CD4-positive, alpha-beta memory T cell (primary cell): ENCODE data around the gene VPS37D. TPM values are rescaled to one million over a fixed set of nuclear protein-coding genes. Genes with fewer than 3 reads are reported as not detected.
A peak's percentile ranks its signal among the peaks of the same experiment; 100 is the strongest.
"Not testable (repeated sequence)": the region's sequence is repeated elsewhere in the genome, so short reads cannot be mapped to it uniquely, and the experiment has no call there.

ENCODE experiments used
- CTCF ChIA-PET: fragments of 350-600 bp; sonication (Branson Sonifier 250); formaldehyde crosslinking; loops from one replicate; lab custom pipeline; 2021; ENCODE audit warnings: inconsistent platforms; ENCODE audit not compliant: partially characterized antibody; lab: Charles Lee
- POLR2A ChIA-PET: fragments of 350-600 bp; sonication (Branson Sonifier 250); formaldehyde crosslinking; loops from one replicate; lab custom pipeline; 2021; ENCODE audit not compliant: partially characterized antibody; lab: Charles Lee
- DNase-seq, 5 donors: peaks; one replicate each; pipeline versions ENCODE4 v3.0.0 to v3.0.0-alpha.2; 2020 to 2022; ENCODE audit warnings: mixed read lengths in 1 of 5
- H3K27ac ChIP-seq: one replicate; pipeline ENCODE4 v1.7.0; 2013; ENCODE audit warnings: low read depth, low read length
- H3K27me3 ChIP-seq: 2 replicates; pipeline ENCODE4 v1.7.0; 2013; ENCODE audit warnings: mild to moderate bottlenecking, low read length, moderate library complexity; ENCODE audit not compliant: insufficient read depth
- H3K36me3 ChIP-seq: 2 replicates; pipeline ENCODE4 v1.7.0; 2013; ENCODE audit warnings: mild to moderate bottlenecking, low read length, moderate library complexity; ENCODE audit not compliant: insufficient read depth
- H3K4me1 ChIP-seq: 2 replicates; pipeline ENCODE4 v1.7.0; 2013; ENCODE audit warnings: mild to moderate bottlenecking, low read length, moderate library complexity; ENCODE audit not compliant: insufficient read depth
- H3K4me3 ChIP-seq, 2 donors: one replicate each; pipeline ENCODE4 v1.7.0; 2013; ENCODE audit warnings: low read length in 2 of 2, mild to moderate bottlenecking in 1 of 2
- H3K9me3 ChIP-seq, 2 donors: one replicate each; pipeline ENCODE4 v1.7.0; 2013; ENCODE audit warnings: low read length in 2 of 2, control low read depth in 1 of 2; ENCODE audit not compliant: control insufficient read depth in 1 of 2
- H3K27ac Mint-ChIP-seq, 7 donors: one replicate each; pipeline ENCODE4 v1.8.0; 2020 to 2021; ENCODE audit warnings: mixed read lengths in 7 of 7, mild to moderate bottlenecking in 6 of 7, inconsistent platforms in 3 of 7, moderate library complexity in 3 of 7
- H3K27me3 Mint-ChIP-seq, 2 donors: one replicate each; pipeline ENCODE4 v1.8.0; 2020 to 2021; ENCODE audit warnings: mixed read lengths in 2 of 2
- H3K36me3 Mint-ChIP-seq, 2 donors: one replicate each; pipeline ENCODE4 v1.8.0; 2020 to 2021; ENCODE audit warnings: mixed read lengths in 2 of 2, inconsistent platforms in 1 of 2, mild to moderate bottlenecking in 1 of 2
- H3K4me1 Mint-ChIP-seq, 4 donors: one replicate each; pipeline ENCODE4 v1.8.0; 2020 to 2021; ENCODE audit warnings: mixed read lengths in 4 of 4, mild to moderate bottlenecking in 1 of 4
- H3K4me3 Mint-ChIP-seq, 8 donors: one replicate each; pipeline ENCODE4 v1.8.0; 2020 to 2021; ENCODE audit warnings: mixed read lengths in 8 of 8, mild to moderate bottlenecking in 7 of 8, moderate library complexity in 6 of 8, inconsistent platforms in 3 of 8
- H3K9me3 Mint-ChIP-seq, 8 donors: one replicate each; pipeline ENCODE4 v1.8.0; 2020 to 2021; ENCODE audit warnings: mixed read lengths in 8 of 8, mild to moderate bottlenecking in 5 of 8, inconsistent platforms in 3 of 8, moderate library complexity in 1 of 8
- intact Hi-C: fragments of 100-400 bp; cut with micrococcal nuclease; formaldehyde crosslinking; loops from one replicate; pipeline ENCODE4 v1.15.1; 2023
- polyA plus RNA-seq, 2 donors: library from polyadenylated mRNA; unstranded; fragments of 300-500 nt; fragmentation: Illumina TruSeq; gene quantifications; one replicate each; pipeline ENCODE4 v1.2.3, GENCODE V29; 2021
- total RNA-seq, 2 experiments: library from RNA; stranded (reverse); gene quantifications; one replicate each; pipeline ENCODE4 v1.2.3, GENCODE V29; 2021

The VPS37D gene
- total and polyA plus RNA-seq, 4 experiments from 2014 or later = not detected

GRCh38 chr7:73705551-73705920 lies 37.9 kb downstream of the VPS37D start:
- Mint-ChIP-seq H3K4me3 (no peak overlapping the region), H3K4me1 (peaks cover 4 to 8% (median 4%) of the 10 kb centered on the region in 4 donors), H3K27me3 (no peaks in the 10 kb centered on the region), H3K36me3 (peaks cover 0 to 12% of the 10 kb centered on the region in 2 donors), H3K27ac (no peak overlapping the region), H3K9me3 (no peaks in the 10 kb centered on the region)
- intact Hi-C loops = no loop called here
- POLR2A ChIA-PET = interaction anchor here (0.6 to 1.5 kb wide), 2 partner anchors 12 to 14 kb away, joined by 3 to 4 read pairs; partner anchors contain the start of gene STX1A
- no peak for DNase-seq
- Histone ChIP-seq H3K4me3 (no peak overlapping the region), H3K9me3 (no peaks in the 10 kb centered on the region), H3K36me3 (no peaks in the 10 kb centered on the region), H3K27me3 (no peaks in the 10 kb centered on the region), H3K4me1 (peaks cover 13% of the 10 kb centered on the region), H3K27ac (no peak overlapping the region)
- CTCF ChIA-PET = interaction anchor here (1.3 kb wide), 1 partner anchor 29 kb away, joined by 4 read pairs; no protein-coding TSS in a partner anchor

- Mint-ChIP-seq H3K9me3 (no peaks in the 10 kb centered on the region), H3K4me1 (peaks cover 4 to 8% (median 4%) of the 10 kb centered on the region in 4 donors), H3K4me3 (no peak overlapping the region), H3K27ac (peak overlapping the region in 1 of 7 donors; percentile 42), H3K36me3 (peaks cover 0 to 12% of the 10 kb centered on the region in 2 donors), H3K27me3 (no peaks in the 10 kb centered on the region)
- Histone ChIP-seq H3K4me3 (no peak overlapping the region), H3K4me1 (peaks cover 13% of the 10 kb centered on the region), H3K9me3 (no peaks in the 10 kb centered on the region), H3K27me3 (no peaks in the 10 kb centered on the region), H3K27ac (no peak overlapping the region), H3K36me3 (no peaks in the 10 kb centered on the region)
- intact Hi-C loops = no loop called here
- POLR2A ChIA-PET = interaction anchor here (0.6 to 1.5 kb wide), 2 partner anchors 11 to 13 kb away, joined by 3 to 4 read pairs; partner anchors contain the start of gene STX1A
- no peak for DNase-seq
- CTCF ChIA-PET = interaction anchor here (1.1 to 1.3 kb wide), 3 partner anchors 10 to 100 kb away, joined by 3 to 7 read pairs (median 4); no protein-coding TSS in a partner anchor
These were observed 38.8 kb downstream of the VPS37D start for GRCh38 chr7:73706126-73707044.

GRCh38 chr7:73707045-73707631 lies 39.5 kb downstream of the VPS37D start:
- Mint-ChIP-seq H3K4me3 (no peak overlapping the region), H3K36me3 (peaks cover 0 to 5% of the 10 kb centered on the region in 2 donors), H3K4me1 (peaks cover 0 to 8% (median 4%) of the 10 kb centered on the region in 4 donors), H3K27me3 (no peaks in the 10 kb centered on the region), H3K27ac (peak overlapping the region in 2 of 7 donors; percentile 31 to 42), H3K9me3 (no peaks in the 10 kb centered on the region)
- Histone ChIP-seq H3K4me3 (no peak overlapping the region), H3K9me3 (no peaks in the 10 kb centered on the region), H3K4me1 (peaks cover 13% of the 10 kb centered on the region), H3K36me3 (no peaks in the 10 kb centered on the region), H3K27me3 (no peaks in the 10 kb centered on the region), H3K27ac (no peak overlapping the region)
- intact Hi-C loops = no loop called here
- ChIA-PET CTCF (interaction anchor here (1.1 to 1.3 kb wide), 3 partner anchors 11 to 101 kb away, joined by 3 to 7 read pairs (median 4); no protein-coding TSS in a partner anchor), POLR2A (no interaction called here)
- DNase-seq = no peak

GRCh38 chr7:73708961-73709549 lies 41.4 kb downstream of the VPS37D start:
- Histone ChIP-seq H3K4me3 (no peak overlapping the region), H3K4me1 (peaks cover 12% of the 10 kb centered on the region), H3K27ac (no peak overlapping the region), H3K9me3 (no peaks in the 10 kb centered on the region), H3K27me3 (no peaks in the 10 kb centered on the region), H3K36me3 (no peaks in the 10 kb centered on the region)
- ChIA-PET POLR2A (no interaction called here), CTCF (no interaction called here)
- intact Hi-C loops = no loop called here
- H3K27me3 Mint-ChIP-seq = no peaks in the 10 kb centered on the region
- H3K27ac Mint-ChIP-seq = no peak overlapping the region
- H3K4me3 Mint-ChIP-seq = no peak overlapping the region
- peaks cover 0 to 17% (median 5%) of the 10 kb centered on the region in 4 donors for H3K4me1 Mint-ChIP-seq
- H3K9me3 Mint-ChIP-seq = no peaks in the 10 kb centered on the region
- peaks cover 0 to 1% of the 10 kb centered on the region in 2 donors for H3K36me3 Mint-ChIP-seq
- no peak for DNase-seq

- H3K4me3 Mint-ChIP-seq = no peak overlapping the region
- ChIA-PET CTCF (interaction anchor here (1.1 to 3.2 kb wide), 3 partner anchors 11 to 106 kb away, joined by 3 to 14 read pairs (median 4); no protein-coding TSS in a partner anchor), POLR2A (no interaction called here)
These were observed 45.1 kb downstream of the VPS37D start for GRCh38 chr7:73712773-73713172.

GRCh38 chr7:73713319-73713718 lies 45.7 kb downstream of the VPS37D start:
- H3K9me3 ChIP-seq, H3K27ac ChIP-seq, H3K4me3 Mint-ChIP-seq, H3K36me3 ChIP-seq, POLR2A ChIA-PET, H3K36me3 Mint-ChIP-seq, DNase-seq, H3K27me3 Mint-ChIP-seq, H3K27me3 ChIP-seq, H3K27ac Mint-ChIP-seq, H3K4me3 ChIP-seq, H3K9me3 Mint-ChIP-seq, intact Hi-C loops: not testable (repeated sequence)
- H3K4me1 ChIP-seq = peaks cover 24% of the 10 kb centered on the region
- CTCF ChIA-PET = interaction anchor here (1.1 to 3.2 kb wide), 4 partner anchors 12 to 107 kb away, joined by 3 to 14 read pairs (median 4); no protein-coding TSS in a partner anchor
- peaks cover 13 to 32% (median 14%) of the 10 kb centered on the region in 4 donors for H3K4me1 Mint-ChIP-seq

More at GRCh38 chr7:73712773-73713172, 45.1 kb downstream of the VPS37D start:
- intact Hi-C loops = no loop called here
- H3K9me3 Mint-ChIP-seq = no peaks in the 10 kb centered on the region
- peaks cover 0 to 1% of the 10 kb centered on the region in 2 donors for H3K36me3 Mint-ChIP-seq
- no peak for DNase-seq
- Histone ChIP-seq H3K9me3 (no peaks in the 10 kb centered on the region), H3K27ac (no peak overlapping the region), H3K4me1 (peaks cover 19% of the 10 kb centered on the region), H3K36me3 (no peaks in the 10 kb centered on the region), H3K27me3 (no peaks in the 10 kb centered on the region), H3K4me3 (no peak overlapping the region)
- peaks cover 7 to 27% (median 10%) of the 10 kb centered on the region in 4 donors for H3K4me1 Mint-ChIP-seq
- peak overlapping the region in 1 of 7 donors; percentile 45 for H3K27ac Mint-ChIP-seq
- H3K27me3 Mint-ChIP-seq = no peaks in the 10 kb centered on the region
